ENCODE results near the gene PPP2R2C.
A peak's percentile ranks its signal among the peaks of the same experiment; 100 is the strongest.

PPP2R2C gene

GRCh38 chr4:6338951-6339817, 133.2 kb downstream of the PPP2R2C start:
- DNase-seq: no peak

GRCh38 chr4:6338175-6338950, 134.1 kb downstream of the PPP2R2C start:
- no peak for DNase-seq

- no peak for DNase-seq
Observed at GRCh38 chr4:6337331-6337935, 135.0 kb downstream of the PPP2R2C start.

- no peak for DNase-seq
Observed at GRCh38 chr4:6336166-6336565, 136.2 kb downstream of the PPP2R2C start.

- DNase-seq: no peak
Observed at GRCh38 chr4:6335040-6335590, 137.3 kb downstream of the PPP2R2C start.

- DNase-seq: no peak
Observed at GRCh38 chr4:6334203-6334887, 138.1 kb downstream of the PPP2R2C start.

- no peak for DNase-seq
Observed at GRCh38 chr4:6333301-6334202, 138.9 kb downstream of the PPP2R2C start.

GRCh38 chr4:6332669-6333050, 139.8 kb downstream of the PPP2R2C start:
- DNase-seq: no peak

- peak; percentile 8 for DNase-seq
Observed at GRCh38 chr4:6332042-6332668, 140.3 kb downstream of the PPP2R2C start.

GRCh38 chr4:6331468-6331867, 140.9 kb downstream of the PPP2R2C start:
- no peak for DNase-seq

- DNase-seq: peak; percentile 11
Observed at GRCh38 chr4:6331018-6331417, 141.4 kb downstream of the PPP2R2C start.

- no peak for DNase-seq
Observed at GRCh38 chr4:6330384-6330767, 142.0 kb downstream of the PPP2R2C start.

GRCh38 chr4:6329478-6330383, 142.7 kb downstream of the PPP2R2C start:
- no peak for DNase-seq

- no peak for DNase-seq
Observed at GRCh38 chr4:6328526-6328925, 143.9 kb downstream of the PPP2R2C start.

- peak; percentile 76 for DNase-seq
Observed at GRCh38 chr4:6327220-6327917, 145.0 kb downstream of the PPP2R2C start.

- DNase-seq: no peak
Observed at GRCh38 chr4:6326312-6327060, 145.9 kb downstream of the PPP2R2C start.

GRCh38 chr4:6325788-6326290, 146.6 kb downstream of the PPP2R2C start:
- no peak for DNase-seq

Measured in stimulated activated CD4-positive, alpha-beta T cell treated with anti-CD3 and anti-CD28 coated beads, Interleukin-12 subunit alpha, Interleukin-12 subunit beta, amount 100 ng/mL, for 4 hours (primary cell).